Stimulated activated CD4-positive, alpha-beta T cell treated with anti-CD3 and anti-CD28 coated beads, Interleukin-1b, Interleukin-23, amount 100 ng/mL, for 48 hours (primary cell): ENCODE results near the gene RAD51D.
"Not testable (repeated sequence)": the region's sequence is repeated elsewhere in the genome, so short reads cannot be mapped to it uniquely, and the experiment has no call there.

Experiments
- DNase-seq: peaks from one replicate; pipeline ENCODE4 v3.0.0-alpha.2; 2020

RAD51D gene

DNA sequence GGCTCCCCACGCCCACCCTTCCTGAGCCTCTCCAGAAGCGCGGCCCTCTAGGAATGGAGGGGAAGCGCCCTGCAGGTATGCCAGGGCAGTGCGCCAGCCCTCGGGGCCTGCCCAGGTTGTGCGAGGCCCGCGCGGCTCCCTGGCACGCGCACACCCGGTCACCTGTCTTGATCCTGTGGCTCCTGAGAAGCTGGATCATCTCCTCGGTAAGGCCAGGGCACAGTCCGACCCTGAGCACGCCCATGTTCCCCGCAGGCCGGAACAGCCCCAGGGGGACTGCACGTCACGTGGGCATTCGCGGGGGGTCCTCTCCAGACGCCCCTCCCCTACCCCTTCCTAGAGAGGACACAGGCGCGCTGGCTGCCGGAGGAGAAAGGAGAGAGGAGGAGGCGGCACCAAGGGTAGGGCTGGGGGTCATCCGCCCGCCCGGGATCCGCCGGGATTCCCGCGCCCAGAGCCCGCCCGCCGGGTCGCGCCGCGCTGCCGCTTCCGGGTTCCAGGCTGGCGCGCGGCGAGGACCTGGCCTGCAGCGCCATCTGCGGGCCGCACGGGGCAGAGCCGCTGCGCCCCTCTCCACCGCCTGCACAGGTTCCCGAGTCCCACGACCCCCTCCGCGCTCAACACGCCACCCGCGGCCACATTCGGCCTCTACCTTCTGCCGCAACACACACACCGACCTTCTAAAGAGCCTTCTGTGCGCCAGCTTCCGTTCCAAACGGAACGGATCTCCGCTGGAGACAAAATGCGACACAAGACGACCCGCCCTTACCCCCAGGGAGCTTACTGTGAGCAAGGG is at the start of gene RAD51D:
RAD51D (minus strand) TSS at position 491 of the 796 bp plus-strand sequence; CDS start at position 244, 247 bp downstream.
- DNase-seq, result peak; percentile 82

DNA sequence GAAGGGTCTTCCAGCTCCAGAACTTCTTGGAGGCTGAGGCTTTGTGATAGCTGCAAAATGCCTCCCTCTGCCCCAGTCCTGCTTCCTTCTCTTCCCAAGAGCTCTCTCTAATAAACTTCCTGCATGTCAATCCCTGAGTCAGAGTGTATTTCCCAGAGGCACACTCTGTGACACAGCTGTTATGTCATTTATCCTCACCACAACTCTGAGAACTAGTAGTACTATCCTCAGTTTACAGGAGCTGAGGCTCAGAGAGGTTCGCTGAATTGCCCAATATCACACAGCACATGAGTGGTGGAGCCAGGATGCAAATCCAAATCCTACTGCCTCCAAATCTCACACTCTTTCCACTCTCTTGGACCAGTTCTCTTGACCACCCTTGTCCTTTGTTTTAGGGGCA is 48.0 kb upstream of the RAD51D start:
- DNase-seq, result no peak

DNA sequence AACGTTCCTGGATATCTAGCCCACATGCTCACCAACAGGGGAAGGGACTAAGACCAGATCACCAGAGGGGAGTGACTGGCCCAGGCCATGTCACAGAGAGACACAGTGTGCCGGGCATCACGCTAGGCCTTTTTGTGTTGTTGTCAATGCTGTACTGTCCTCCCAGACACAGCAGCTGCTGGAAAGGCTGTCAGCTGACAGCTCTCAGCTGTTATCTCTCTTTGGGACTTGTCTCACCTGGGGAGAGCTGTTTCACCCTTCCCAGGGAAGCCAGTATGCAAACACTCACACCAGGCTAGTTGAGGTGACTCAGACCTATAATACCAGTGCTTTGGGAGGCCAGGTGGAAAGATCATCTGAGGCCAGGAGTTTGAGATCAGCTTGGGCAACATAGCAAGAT is 47.4 kb upstream of the RAD51D start:
- no peak for DNase-seq

DNA sequence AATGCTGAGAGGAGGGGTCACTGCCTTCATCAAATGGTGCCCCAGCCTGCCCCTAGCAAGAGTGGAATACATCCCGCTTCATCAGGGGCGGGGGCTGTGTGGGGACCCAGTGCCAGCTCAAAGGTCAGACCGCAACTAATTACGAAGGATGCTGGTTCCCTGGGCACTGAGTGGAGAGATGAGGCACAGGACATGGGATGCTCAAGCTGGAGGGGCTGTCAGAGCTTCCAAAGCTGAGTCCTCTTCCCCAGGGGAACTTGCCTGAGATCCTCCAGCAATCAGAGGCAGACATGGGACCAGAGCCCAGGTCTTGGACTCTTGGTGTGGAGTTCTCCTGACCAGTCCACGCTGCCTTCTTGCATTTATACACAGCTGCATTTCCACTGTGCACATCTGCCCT is 46.9 kb upstream of the RAD51D start:
- no peak for DNase-seq

DNA sequence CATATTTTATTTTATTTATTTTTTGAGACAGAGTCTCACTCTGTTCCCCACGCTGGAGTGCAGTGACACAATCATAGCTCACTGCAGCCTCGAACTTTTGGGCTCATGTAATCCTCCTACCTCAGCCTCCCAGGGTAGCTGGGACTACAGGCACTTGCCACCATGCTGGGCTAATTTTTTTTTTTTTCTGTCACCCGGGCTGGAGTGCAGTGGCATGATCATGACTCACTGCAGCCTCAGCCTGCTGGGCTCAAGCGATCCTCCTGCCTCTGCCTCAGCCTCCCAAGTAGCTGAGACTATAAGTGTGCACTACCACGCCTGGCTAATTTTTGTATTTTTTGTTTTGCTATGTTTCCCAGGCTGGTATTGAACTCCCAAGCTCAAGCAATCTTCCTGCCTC is 45.1 kb upstream of the RAD51D start:
- DNase-seq, result no peak

DNA sequence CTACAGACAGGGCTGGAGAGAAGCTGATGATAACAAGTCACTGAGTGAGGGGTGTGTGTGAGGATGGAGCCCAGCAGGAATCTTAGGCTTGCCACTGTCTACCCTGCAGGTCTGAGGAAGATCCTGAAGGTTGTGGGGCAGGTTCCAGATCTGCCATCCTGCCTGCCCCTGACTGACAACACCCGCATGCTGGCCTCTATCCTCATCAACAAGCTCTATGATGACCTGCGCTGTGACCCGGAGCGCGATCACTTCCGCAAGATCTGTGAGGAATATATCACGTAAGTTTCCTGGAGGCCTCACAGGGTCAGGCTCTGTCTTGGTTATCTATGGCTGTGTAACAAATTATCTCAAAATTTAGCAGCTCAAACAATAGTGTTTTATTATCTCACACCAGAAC is 44.2 kb upstream of the RAD51D start:
- DNase-seq, result no peak

DNA sequence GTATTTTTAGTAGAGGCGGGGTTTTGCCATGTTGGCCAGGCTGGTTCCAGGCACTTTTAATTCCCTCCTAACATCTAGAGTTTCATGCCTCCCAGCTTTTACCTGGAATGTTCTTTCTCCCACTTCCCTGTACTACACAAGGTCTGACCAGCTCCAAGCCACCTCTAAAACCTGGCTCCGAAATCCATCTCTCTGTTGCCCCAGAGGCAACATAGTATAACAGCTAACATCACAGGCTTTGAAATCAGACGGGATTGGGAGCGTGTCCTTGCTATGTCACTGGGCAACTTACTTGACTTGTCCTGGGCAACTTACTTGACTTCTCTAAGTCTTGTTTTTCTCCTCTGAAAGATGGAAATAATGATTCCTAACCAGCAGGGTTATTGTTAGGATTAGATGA is 43.1 kb upstream of the RAD51D start:
- no peak for DNase-seq

DNA sequence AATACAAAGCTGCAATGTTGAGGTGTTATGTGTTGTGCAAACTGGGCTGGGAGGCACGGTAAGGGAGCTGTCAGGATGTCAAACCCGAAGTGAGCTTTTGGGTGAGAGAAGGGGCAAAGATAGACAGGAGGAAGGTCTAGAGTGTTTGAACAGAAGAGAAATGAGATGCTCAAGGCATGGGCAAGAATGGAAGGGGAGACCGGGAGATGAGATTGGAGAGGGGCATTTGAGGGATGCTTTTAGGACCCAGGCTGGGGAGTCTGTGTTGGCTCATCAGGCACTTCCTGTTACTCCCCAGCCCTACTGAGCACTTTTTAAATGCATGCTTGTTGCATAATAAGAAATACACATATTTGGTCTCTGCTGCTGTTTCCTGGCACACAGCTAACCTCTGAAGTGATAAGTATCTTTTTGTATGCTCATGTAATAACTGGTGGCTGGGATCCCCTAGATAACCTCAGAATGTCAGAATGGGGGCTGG is 41.7 kb upstream of the RAD51D start:
- DNase-seq, result no peak

DNA sequence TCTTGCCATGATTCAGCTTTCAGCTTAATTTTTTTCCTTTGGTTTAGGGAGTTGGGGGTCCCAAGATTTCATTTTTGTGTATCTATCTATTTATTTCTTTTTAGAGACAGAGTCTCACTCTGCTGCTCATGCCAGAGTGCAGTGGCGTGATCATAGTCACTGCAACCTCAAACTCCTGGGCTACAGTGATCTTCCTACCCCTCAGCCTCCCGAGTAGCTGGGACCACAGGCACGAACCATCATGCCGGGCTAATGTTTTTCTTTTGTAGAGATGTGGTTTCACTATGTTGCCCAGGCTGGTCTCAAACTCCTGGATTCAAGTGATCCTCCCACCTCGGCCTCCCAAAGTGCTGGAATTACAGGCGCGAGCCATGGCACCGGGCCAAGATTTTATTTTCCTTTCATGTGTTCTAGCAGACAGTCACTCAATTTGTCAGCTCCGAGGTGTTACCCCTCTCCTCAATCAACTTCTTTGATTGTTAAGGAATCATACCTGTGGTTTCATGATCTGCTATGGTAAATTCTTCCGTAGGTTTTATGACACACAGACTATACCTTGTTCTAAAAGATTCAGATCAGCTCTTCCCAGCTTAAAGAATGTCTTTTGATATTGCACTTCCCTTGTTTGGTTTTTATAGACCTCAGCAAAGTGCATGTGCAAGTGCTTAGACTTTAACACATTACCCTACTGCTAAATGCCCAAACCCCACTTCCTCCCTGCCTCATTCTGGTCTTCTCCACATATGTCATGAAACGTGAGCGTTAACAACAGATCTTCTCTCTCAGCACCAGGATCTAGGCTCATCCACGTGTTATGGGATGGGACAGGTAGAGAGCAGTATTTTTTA is 40.9 kb upstream of the RAD51D start:
- peak; percentile 27 for DNase-seq

DNA sequence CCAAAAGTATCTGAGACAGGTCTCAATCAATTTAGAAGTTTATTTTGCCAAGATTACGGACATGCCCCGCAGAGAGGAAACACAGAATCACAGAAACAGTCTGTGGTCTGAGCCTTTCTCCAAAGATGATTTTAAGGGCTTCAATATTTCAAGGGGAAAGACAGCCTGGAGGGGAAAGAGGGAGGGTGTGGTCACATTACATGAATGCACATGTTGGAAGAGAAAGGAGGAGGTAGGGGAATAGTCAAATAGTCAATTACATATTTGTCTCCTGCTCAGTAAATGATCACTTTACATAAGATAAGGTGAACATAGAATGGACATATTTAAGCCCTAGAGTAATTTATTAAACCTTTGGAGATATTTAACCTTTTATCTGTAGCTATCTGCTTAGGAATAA is 40.3 kb upstream of the RAD51D start:
- no peak for DNase-seq

DNA sequence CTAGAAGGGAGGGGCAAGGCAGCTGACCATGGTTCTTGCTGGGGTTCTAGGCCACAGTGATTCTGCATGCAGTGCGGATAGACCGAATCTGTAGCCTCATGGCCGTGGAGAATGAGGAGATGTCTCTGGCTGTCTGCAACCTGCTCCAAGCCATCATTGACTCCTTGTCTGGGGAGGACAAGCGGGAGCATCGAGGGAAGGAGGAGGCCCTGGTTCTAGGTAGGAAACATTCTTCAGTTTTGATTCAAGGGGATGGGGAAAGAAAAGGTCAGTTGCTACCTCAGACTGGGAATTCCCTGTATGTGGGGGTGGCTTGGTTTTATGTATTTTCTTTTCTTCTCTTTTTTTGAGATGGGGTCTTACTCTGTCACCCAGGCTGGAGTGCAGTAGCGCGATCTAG is 35.6 kb upstream of the RAD51D start:
- DNase-seq, result no peak

DNA sequence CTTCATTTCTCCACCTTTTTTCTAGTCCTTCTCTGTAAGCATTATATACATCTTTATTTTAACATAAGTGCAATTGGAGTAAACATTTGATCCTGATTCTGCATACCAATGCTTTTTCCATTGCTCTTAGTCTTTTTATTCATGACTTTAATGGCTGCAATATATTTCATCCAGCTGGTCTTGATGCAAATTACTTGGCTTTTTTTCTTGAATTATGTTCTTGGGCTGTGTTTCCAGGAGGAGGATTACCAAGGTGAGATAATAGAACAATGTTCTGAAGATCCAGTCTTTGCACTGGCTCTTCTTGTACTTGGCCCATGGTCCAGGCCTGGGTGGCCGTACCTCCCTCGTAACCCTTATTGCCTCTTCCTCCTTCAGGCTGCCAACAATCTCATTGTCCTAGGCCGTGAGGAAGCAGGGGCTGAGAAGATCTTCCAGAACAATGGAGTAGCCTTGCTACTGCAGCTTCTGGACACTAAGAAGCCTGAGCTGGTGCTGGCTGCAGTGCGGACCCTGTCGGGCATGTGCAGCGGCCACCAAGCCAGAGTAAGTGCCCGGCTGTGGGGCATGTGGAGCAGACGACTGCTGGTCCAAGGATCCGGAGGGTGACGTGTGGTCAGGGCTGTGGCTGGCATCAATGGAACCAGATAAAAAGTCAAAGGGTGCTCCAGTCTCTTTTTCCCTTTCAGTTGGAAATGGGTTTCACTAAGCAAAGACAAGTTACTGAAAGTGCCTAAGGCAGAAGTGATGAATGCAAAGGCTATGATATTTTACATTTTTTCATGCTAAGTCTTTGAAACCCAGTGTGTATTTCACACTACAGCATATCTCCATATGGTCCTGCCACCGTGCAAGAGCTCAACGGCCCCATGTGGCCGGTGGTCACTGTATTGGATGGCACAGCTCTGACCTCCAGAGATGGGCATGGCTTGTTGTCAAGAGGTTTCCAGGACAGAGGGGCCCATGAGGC is 34.8 kb upstream of the RAD51D start:
- DNase-seq, result no peak

DNA sequence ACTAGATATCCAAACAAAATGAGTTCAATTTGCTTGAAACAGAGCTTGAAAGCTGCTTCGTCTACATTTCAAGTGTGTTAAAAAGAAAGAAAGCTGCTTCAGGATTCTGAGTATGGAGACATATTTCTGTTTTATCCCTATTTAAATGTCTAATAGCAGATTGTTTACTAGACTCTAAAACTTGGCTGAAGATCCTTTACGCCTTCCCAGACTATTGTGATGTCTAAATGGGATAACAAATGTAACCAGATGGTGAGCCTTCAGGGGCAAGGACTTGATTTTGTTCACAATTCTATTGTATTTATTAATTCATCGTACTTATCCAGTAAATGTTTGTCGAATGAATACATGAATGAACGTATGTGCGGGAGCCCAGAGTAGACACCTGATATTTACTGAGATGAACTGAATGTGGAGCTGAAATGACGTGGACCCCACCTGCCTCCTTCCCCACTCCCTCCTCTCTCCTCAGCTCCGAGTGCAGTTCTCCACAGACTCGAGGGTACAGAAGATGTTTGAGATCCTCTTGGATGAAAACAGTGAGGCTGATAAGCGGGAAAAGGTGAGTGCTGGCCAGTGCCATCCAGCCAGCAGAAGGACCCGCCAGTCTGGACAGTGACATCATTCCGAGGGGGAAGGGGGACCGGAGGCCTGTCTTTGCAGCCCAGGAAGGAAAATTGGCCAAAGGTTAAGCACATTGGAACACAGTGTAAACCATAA is 32.9 kb upstream of the RAD51D start:
- no peak for DNase-seq

DNA sequence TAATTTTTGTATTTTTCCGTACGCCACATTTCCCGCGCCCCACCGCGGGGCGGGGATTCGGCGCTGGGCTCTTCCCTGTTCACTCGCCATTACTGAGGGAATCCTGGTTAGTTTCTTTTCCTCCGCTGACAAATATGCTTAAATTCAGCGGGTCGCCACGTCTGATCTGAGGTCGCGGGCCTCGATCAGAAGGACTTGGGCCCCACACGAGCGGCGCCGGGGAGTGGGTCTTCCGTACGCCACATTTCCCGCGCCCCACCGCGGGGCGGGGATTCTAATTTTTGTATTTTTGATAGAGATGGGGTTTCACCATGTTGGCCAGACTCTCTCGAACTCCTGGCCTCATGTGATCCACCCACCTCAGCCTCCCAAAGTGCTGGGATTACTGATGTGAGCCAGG is 31.4 kb upstream of the RAD51D start:
- not testable (repeated sequence) for DNase-seq

DNA sequence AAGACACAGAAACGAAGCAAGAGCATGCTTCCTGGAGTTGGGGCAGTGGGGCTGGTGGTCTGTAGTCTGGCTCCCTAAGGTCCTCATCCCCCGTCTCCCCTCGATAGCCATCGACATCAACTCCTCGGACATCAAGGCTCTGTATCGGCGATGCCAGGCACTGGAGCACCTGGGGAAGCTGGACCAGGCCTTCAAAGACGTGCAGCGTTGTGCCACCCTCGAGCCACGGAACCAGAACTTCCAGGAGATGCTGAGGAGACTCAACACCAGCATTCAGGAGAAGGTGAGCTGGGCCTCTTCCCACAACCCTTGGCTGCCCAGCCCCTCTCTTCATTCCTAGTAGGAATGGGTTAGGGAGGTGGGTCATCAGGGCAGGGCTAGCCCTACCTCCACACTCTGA is 30.3 kb upstream of the RAD51D start:
- DNase-seq, result no peak

DNA sequence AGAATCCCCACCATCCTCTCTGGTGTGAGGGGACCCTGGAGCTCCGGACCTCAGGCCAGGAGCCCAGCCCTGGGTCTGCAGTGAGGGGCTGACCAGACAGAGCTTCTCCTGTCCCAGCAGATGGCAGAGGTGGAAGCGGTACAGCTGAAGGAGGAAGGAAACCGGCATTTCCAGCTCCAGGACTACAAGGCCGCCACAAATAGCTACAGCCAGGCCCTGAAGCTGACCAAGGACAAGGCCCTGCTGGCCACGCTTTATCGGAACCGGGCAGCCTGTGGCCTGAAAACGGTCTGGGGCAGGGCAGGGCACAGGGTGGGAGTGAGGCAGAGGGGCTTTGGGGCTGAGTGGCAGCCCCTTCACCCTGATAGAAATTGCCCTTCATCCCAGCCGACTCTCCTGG is 28.5 kb upstream of the RAD51D start:
- no peak for DNase-seq

DNA sequence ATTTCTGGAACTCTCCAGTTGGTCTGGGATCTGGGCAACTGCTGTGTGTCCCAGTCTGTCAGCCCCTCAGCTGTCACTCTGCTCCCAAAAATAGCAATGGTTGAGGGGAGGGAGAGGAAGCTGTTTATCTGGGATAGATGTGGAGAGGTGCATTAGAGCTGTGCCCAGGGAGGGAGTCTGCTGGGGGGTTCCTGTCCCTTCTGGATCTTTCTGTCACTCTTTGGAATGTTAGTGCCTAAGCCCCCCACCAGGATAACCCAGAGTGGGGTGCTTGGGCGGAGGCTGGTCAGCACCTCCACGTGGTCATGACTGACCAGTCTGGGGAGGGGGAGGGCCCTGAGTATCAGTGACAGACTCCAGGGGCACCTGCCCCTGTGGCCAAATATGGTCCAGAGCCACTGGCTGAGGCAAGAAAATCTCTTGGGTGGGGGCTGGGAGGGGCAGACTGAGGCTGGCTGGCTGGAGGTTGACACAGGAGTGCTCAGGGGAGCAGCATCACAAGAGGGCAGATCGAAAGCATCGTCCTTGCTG is 27.8 kb upstream of the RAD51D start, which contains the start of gene UNC45B:
UNC45B (plus strand) TSS at position 443 of the 531 bp plus-strand sequence. CDS start 447 bp downstream, outside the sequence.
- DNase-seq, result no peak

DNA sequence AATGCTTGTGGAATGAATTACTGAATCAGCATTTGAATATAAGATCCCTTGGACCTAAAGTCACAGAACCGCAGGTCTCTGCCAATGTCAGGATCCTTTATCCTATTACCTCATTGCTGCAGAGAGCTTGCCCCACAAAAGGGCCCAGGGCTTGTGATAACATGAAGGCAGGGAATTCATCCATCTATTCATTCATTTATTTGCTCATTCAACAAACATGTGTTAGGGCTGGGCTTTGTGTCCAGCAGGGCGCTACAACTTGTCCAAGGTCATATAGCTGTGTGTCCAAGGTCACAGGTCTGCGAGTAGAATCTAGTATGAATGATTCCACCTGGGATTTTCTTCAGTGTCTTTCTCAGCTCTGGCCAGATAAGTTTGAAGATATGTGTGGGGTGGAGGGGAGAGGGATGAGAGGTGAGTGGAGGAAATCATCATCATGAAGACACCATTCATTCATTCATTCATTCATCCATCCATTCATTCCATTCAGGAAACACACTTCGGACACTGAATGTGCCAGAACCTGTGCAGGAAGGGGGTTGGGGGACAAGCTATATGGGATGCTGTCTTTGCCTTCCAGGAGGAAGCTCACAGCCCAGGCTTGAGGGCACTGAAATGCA is 26.7 kb upstream of the RAD51D start:
- DNase-seq, result no peak

DNA sequence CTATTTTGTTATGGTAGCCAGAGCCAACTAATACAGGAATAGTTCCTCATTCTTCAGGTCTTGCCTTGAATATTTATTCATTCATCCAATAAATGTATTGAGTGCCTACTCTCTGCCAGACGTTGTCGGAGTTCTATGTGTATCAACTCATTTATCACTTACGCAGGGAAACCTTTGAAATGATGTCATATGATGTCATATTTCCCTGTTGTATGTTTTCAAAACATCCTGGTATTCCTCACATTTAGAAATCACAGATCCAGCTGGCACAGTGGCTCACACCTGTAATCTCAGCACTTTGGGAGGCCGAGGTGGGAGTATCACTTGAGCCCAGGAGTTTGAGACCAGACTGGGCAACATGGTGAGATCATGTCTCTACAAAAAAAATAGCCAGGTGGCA is 25.2 kb upstream of the RAD51D start:
- DNase-seq, result no peak

DNA sequence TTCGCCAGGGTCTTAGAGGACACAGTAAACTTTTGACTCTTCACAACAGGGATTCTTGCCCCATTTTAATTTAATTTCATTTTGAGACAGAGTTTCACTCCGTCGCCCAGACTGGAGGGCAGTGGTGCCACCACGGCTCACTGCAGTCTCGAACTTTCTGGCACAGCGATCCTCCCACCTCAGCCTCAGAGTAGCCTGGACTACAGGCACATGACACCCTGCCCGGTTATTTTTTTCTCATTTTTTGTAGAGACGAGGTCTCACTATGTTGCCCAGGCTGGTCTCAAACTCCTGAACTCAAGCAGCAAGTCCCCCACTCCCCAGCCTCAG is 22.8 kb upstream of the RAD51D start:
- DNase-seq, result no peak

DNA sequence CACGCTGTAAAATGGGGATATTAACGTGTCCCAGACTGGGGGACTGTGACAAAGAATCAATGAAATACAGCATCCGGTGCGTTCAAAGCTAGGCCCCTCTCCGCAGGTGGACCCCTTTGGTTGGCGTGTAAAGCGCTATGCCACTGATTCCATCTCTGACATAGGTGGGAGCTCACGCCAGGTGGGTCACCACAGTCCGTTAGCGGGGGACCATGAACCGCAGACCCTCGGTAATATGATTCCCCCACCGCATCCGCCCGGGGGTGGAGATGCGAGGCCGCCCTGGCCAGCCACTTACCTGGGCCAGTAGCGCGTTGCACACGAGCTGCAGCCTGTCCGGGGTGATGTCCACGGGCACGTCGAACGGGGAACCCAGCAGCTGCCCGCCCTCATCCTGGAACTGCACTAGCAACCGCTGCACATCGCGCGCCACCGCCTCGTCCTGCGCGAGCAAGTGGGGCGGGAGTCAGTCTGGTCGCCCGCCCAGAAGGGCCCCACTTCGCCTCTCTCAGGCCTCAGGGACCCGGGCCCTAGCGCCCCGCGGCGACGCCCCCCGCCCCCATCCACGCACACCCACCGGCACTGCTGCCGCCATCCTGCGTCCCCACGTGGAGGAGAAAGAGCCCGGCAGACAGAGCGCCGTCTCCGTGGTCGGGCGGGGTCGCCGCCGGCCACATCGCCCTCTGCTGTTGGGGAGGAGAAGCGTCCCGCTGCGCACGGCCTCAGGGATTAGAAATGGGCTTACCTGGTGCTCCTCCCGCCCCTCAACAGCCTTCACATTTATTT is 22.2 kb upstream of the RAD51D start, which contains the start of gene NLE1:
NLE1 (minus strand) TSS at position 623 of the 786 bp plus-strand sequence; CDS start at position 595, 28 bp downstream.
- peak; percentile 89 for DNase-seq
